GM19238 (cell line): ENCODE data around the gene MRPL33.

Experiments
- DNase-seq: peaks from one replicate; pipeline ENCODE4 v3.0.0; 2011; ENCODE audit warnings: low spot score; ENCODE audit not compliant: insufficient read length

The MRPL33 gene

GRCh38 chr2:27776097-27776496, 4.6 kb downstream of the MRPL33 start:
- no peak for DNase-seq

GRCh38 chr2:27776696-27777095, 5.2 kb downstream of the MRPL33 start:
- DNase-seq: no peak

GRCh38 chr2:27779417-27780055, 8.0 kb downstream of the MRPL33 start:
- DNase-seq: no peak

GRCh38 chr2:27781496-27781895, 10.0 kb downstream of the MRPL33 start:
- DNase-seq: no peak

GRCh38 chr2:27782701-27783100, 11.2 kb downstream of the MRPL33 start:
- DNase-seq: no peak

GRCh38 chr2:27790796-27791195, 19.3 kb downstream of the MRPL33 start:
- DNase-seq: no peak

- DNase-seq: no peak
These were observed 21.2 kb downstream of the MRPL33 start for GRCh38 chr2:27792759-27793158.

GRCh38 chr2:27795093-27795834, 23.7 kb downstream of the MRPL33 start:
- no peak for DNase-seq

- DNase-seq: no peak
These were observed 24.4 kb downstream of the MRPL33 start for GRCh38 chr2:27795868-27796277.

GRCh38 chr2:27796791-27797765, 25.6 kb downstream of the MRPL33 start:
- no peak for DNase-seq

- no peak for DNase-seq
These were observed 26.3 kb downstream of the MRPL33 start for GRCh38 chr2:27797841-27798240.

GRCh38 chr2:27798486-27798885, 27.0 kb downstream of the MRPL33 start:
- DNase-seq: no peak

GRCh38 chr2:27798948-27799645, 27.6 kb downstream of the MRPL33 start:
- DNase-seq: no peak

- DNase-seq: no peak
These were observed 28.1 kb downstream of the MRPL33 start for GRCh38 chr2:27799646-27800010.

- no peak for DNase-seq
These were observed 29.3 kb downstream of the MRPL33 start for GRCh38 chr2:27800856-27801255.

- no peak for DNase-seq
These were observed 31.0 kb downstream of the MRPL33 start for GRCh38 chr2:27802547-27802946.

GRCh38 chr2:27803046-27803445, 31.5 kb downstream of the MRPL33 start:
- no peak for DNase-seq

GRCh38 chr2:27804146-27804545, 32.6 kb downstream of the MRPL33 start:
- no peak for DNase-seq

- DNase-seq: no peak
These were observed 33.7 kb downstream of the MRPL33 start for GRCh38 chr2:27805180-27805579.

- DNase-seq: no peak
These were observed 35.0 kb downstream of the MRPL33 start for GRCh38 chr2:27806311-27807059.

GRCh38 chr2:27807476-27807875, 36.0 kb downstream of the MRPL33 start:
- no peak for DNase-seq
